H1 (cell line): ENCODE measurements around the gene NOL4L. TPM values are rescaled to one million over a fixed set of nuclear protein-coding genes. Genes with fewer than 3 reads are reported as not detected.

ENCODE experiments used
- CTCF ChIA-PET: fragments of 300-600 bp; sonication (Branson Sonifier 250); formaldehyde crosslinking; loops from one replicate; lab custom pipeline; 2021; ENCODE audit not compliant: partially characterized antibody; lab: Charles Lee
- POLR2A ChIA-PET: fragments of 300-600 bp; sonication (Branson Sonifier 250); formaldehyde crosslinking; loops from one replicate; lab custom pipeline; 2021; ENCODE audit warnings: inconsistent platforms; ENCODE audit not compliant: partially characterized antibody; lab: Charles Lee
- DNase-seq, 2 experiments: peaks; one replicate each; pipeline versions ENCODE4 v3.0.0 to v3.0.0-alpha.2; 2010 to 2022; ENCODE audit warnings: low spot score in 2 of 2, low read depth in 1 of 2, mixed read lengths in 1 of 2
- FAIRE-seq: peaks from 2 replicates; lab custom pipeline; 2011; peaks lifted over from hg19 to GRCh38; lab: Jason Lieb, UNC
- H2AFZ ChIP-seq: 2 replicates; pipeline ENCODE4 v1.8.1; 2012; ENCODE audit warnings: low read length, inconsistent platforms
- H2AK5ac ChIP-seq: 2 replicates; pipeline ENCODE4 v1.6.1; 2013; ENCODE audit warnings: low read depth, low read length
- H2BK120ac ChIP-seq: replicated peaks from 2 replicates; pipeline ENCODE3; 2013; ENCODE audit warnings: low read depth, low read length, inconsistent platforms
- H2BK12ac ChIP-seq: 2 replicates; pipeline ENCODE4 v1.6.1; 2013; ENCODE audit warnings: low read depth, low read length
- H2BK15ac ChIP-seq: 2 replicates; pipeline ENCODE4 v1.6.1; 2013; ENCODE audit warnings: low read length
- H2BK20ac ChIP-seq: 2 replicates; pipeline ENCODE4 v1.6.1; 2013; ENCODE audit warnings: low read length
- H2BK5ac ChIP-seq: 2 replicates; pipeline ENCODE4 v1.6.1; 2013; ENCODE audit warnings: low read depth, low read length
- H3K14ac ChIP-seq: 2 replicates; pipeline ENCODE4 v1.6.1; 2013; ENCODE audit warnings: inconsistent platforms; ENCODE audit not compliant: insufficient read length
- H3K18ac ChIP-seq: 2 replicates; pipeline ENCODE4 v1.6.1; 2013; ENCODE audit warnings: low read length; ENCODE audit errors: extremely low read depth
- H3K23ac ChIP-seq: 2 replicates; pipeline ENCODE4 v1.6.1; 2013; ENCODE audit warnings: inconsistent platforms; ENCODE audit not compliant: insufficient read length
- H3K23me2 ChIP-seq: 2 replicates; pipeline ENCODE4 v1.6.1; 2013; ENCODE audit warnings: low read depth, low read length
- H3K27ac ChIP-seq: 2 replicates; pipeline ENCODE4 v1.6.1; 2011; ENCODE audit warnings: low read depth, low read length, inconsistent platforms
- H3K27me3 ChIP-seq, 4 experiments: replicated peaks in 1 of 4; 1 replicate in 1 of 4; 2 replicates in 3 of 4; pipeline versions ENCODE4 v1.6.1 to v1.8.1; 2011 to 2013; ENCODE audit warnings: low read length in 3 of 4, mild to moderate bottlenecking in 3 of 4, inconsistent platforms in 2 of 4, mixed read lengths in 2 of 4, moderate library complexity in 1 of 4; ENCODE audit not compliant: control insufficient read depth in 3 of 4, insufficient read depth in 3 of 4; ENCODE audit errors: extremely low read depth in 1 of 4
- H3K36me3 ChIP-seq, 4 experiments: 2 replicates each; pipeline versions ENCODE4 v1.6.1 to v1.8.1; 2011 to 2013; ENCODE audit warnings: mild to moderate bottlenecking in 4 of 4, low read length in 3 of 4, moderate library complexity in 2 of 4, control low read depth in 1 of 4, inconsistent platforms in 1 of 4; ENCODE audit not compliant: insufficient read depth in 4 of 4, control insufficient read depth in 2 of 4
- H3K4ac ChIP-seq: replicated peaks from 2 replicates; pipeline ENCODE3; 2013; ENCODE audit warnings: low read length, low read depth, mixed read lengths, inconsistent platforms; ENCODE audit not compliant: insufficient read length
- H3K4me1 ChIP-seq, 4 experiments: replicated peaks in 1 of 4; 1 replicate in 1 of 4; 2 replicates in 3 of 4; pipeline versions ENCODE4 v1.6.1 to v1.8.1; 2011 to 2013; ENCODE audit warnings: low read length in 3 of 4, inconsistent platforms in 2 of 4, mixed read lengths in 1 of 4; ENCODE audit not compliant: insufficient read depth in 4 of 4, control insufficient read depth in 3 of 4
- H3K4me2 ChIP-seq, 2 experiments: 2 replicates each; pipeline versions ENCODE4 v1.6.1 to v1.8.1; 2011 to 2013; ENCODE audit warnings: low read depth in 2 of 2, low read length in 2 of 2, control low read depth in 1 of 2, inconsistent platforms in 1 of 2, mild to moderate bottlenecking in 1 of 2; ENCODE audit not compliant: insufficient read depth in 1 of 2
- H3K4me3 ChIP-seq, 4 experiments: fragments of 200-600, 300-600 bp in 1 of 4; sonication (generic), shearing (Covaris generic), sonication (Bioruptor Twin) in 1 of 4; 2 replicates each; pipeline versions ENCODE4 v1.5.1 to v1.8.1; 2011 to 2016; ENCODE audit warnings: low read length in 4 of 4, low read depth in 3 of 4, control low read depth in 2 of 4, inconsistent platforms in 2 of 4, mild to moderate bottlenecking in 2 of 4, mixed read lengths in 1 of 4, moderate library complexity in 1 of 4; ENCODE audit not compliant: insufficient read depth in 2 of 4; ENCODE audit errors: extremely low read depth in 1 of 4
- H3K56ac ChIP-seq: replicated peaks from 2 replicates; pipeline ENCODE3; 2013; ENCODE audit warnings: low read depth, mild to moderate bottlenecking, mixed read lengths, low read length, inconsistent platforms; ENCODE audit not compliant: insufficient read length
- H3K79me1 ChIP-seq: 2 replicates; pipeline ENCODE4 v1.6.1; 2013; ENCODE audit warnings: low read depth, low read length, control low read depth
- H3K79me2 ChIP-seq, 2 experiments: 2 replicates each; pipeline versions ENCODE4 v1.6.1 to v1.8.1; 2012 to 2013; ENCODE audit warnings: low read length in 2 of 2, mild to moderate bottlenecking in 2 of 2, inconsistent platforms in 1 of 2; ENCODE audit not compliant: insufficient read depth in 2 of 2, control insufficient read depth in 1 of 2
- H3K9ac ChIP-seq, 4 experiments: replicated peaks in 1 of 4; 1 replicate in 1 of 4; 2 replicates in 3 of 4; pipeline versions ENCODE4 v1.6.1 to v1.8.1; 2011 to 2013; ENCODE audit warnings: low read depth in 3 of 4, low read length in 3 of 4, control low read depth in 2 of 4, mild to moderate bottlenecking in 2 of 4, moderate library complexity in 2 of 4, inconsistent platforms in 1 of 4; ENCODE audit errors: extremely low read depth in 1 of 4
- H3K9me3 ChIP-seq, 2 experiments: 2 replicates each; pipeline versions ENCODE4 v1.6.1 to v1.8.1; 2012 to 2013; ENCODE audit warnings: mild to moderate bottlenecking in 2 of 2, moderate library complexity in 2 of 2, control low read depth in 1 of 2, inconsistent platforms in 1 of 2, low read depth in 1 of 2, low read length in 1 of 2, mixed read lengths in 1 of 2; ENCODE audit not compliant: insufficient read depth in 2 of 2
- H4K20me1 ChIP-seq, 2 experiments: replicated peaks in 1 of 2; 2 replicates each; pipeline versions ENCODE3 to v1.8.1; 2011 to 2013; ENCODE audit warnings: inconsistent platforms in 2 of 2, low read length in 2 of 2, mild to moderate bottlenecking in 1 of 2; ENCODE audit not compliant: insufficient read depth in 2 of 2, control insufficient read depth in 1 of 2
- H4K5ac ChIP-seq: 2 replicates; pipeline ENCODE4 v1.6.1; 2013; ENCODE audit warnings: low read length, low read depth, mixed read lengths, inconsistent platforms; ENCODE audit not compliant: insufficient read length
- H4K8ac ChIP-seq: 2 replicates; pipeline ENCODE4 v1.8.0; 2013; ENCODE audit warnings: mild to moderate bottlenecking, moderate library complexity, low read length, inconsistent platforms; ENCODE audit not compliant: insufficient read depth; ENCODE audit errors: extremely low read depth
- H4K91ac ChIP-seq: replicated peaks from 2 replicates; pipeline ENCODE3; 2013; ENCODE audit warnings: low read length, mixed read lengths, inconsistent platforms; ENCODE audit not compliant: insufficient read length
- ATF3 ChIP-seq: IDR thresholded peaks from 2 replicates; pipeline ENCODE4 v1.6.1; 2011; ENCODE audit warnings: low read depth, mild to moderate bottlenecking, low read length; ENCODE audit not compliant: insufficient read depth
- BCL11A ChIP-seq, 2 experiments: IDR thresholded peaks; one replicate each; pipeline ENCODE4 v1.6.1; 2011; ENCODE audit warnings: low read depth in 2 of 2, low read length in 2 of 2, mild to moderate bottlenecking in 2 of 2
- CBX8 ChIP-seq: fragments of 300-800, 300-1000 bp; sonication (generic); IDR thresholded peaks from 2 replicates; pipeline ENCODE4 v1.7.1; 2016; ENCODE audit warnings: low read depth, low read length, borderline replicate concordance
- EP300 ChIP-seq, 2 experiments: IDR thresholded peaks; 1 replicate in 1 of 2; 2 replicates in 1 of 2; pipeline ENCODE4 v1.6.1; 2011 to 2012; ENCODE audit warnings: low read depth in 2 of 2, low read length in 2 of 2, mild to moderate bottlenecking in 2 of 2, borderline replicate concordance in 1 of 2, inconsistent platforms in 1 of 2, moderate library complexity in 1 of 2
- SP2 ChIP-seq: IDR thresholded peaks from 2 replicates; pipeline ENCODE4 v1.6.1; 2012; ENCODE audit warnings: mild to moderate bottlenecking, low read length, inconsistent platforms
- TAF7 ChIP-seq: optimal IDR thresholded peaks from 2 replicates; pipeline ENCODE3; 2011; ENCODE audit warnings: low read depth, mild to moderate bottlenecking, inconsistent platforms, low read length, moderate library complexity, borderline replicate concordance
- WGBS, 2 experiments: shearing (Covaris generic) in 1 of 2; methylation state at CpG; one replicate each; pipeline versions ENCODE4 v1.1.6 to v1.1.7; 2013 to 2015; ENCODE audit warnings: low lambda C conversion rate in 2 of 2, mixed read lengths in 2 of 2, inconsistent platforms in 1 of 2, low coverage in 1 of 2, missing lambda C conversion rate in 1 of 2; ENCODE audit not compliant: insufficient replicate concordance in 2 of 2, insufficient coverage in 1 of 2, insufficient read length in 1 of 2; ENCODE audit errors: extremely low coverage in 1 of 2, missing lambda C conversion rate in 1 of 2; 5-methylcytosine and 5-hydroxymethylcytosine counted together
- polyA plus RNA-seq, 7 experiments: library from polyadenylated mRNA; depleted of rRNA in 3 of 7; stranded (reverse) in 5 of 7; unstranded in 2 of 7; fragments of >200 nt in 5 of 7; fragments of 200-250 nt in 2 of 7; gene quantifications; 1 replicate in 5 of 7; 2 replicates in 1 of 7; 4 replicates in 1 of 7; pipeline versions ENCODE4 v1.2.1 to v1.2.3, GENCODE V29; 2011 to 2013; ENCODE audit warnings: missing spikeins in 2 of 7, mixed read lengths in 2 of 7
- total RNA-seq: library from RNA; stranded (reverse); fragmentation: NEBNext Ultra II Directional; extraction: Animal tissue kit (Norgen Biotek cat#: 25700); gene quantifications from 2 replicates; pipeline ENCODE4 v1.2.1, GENCODE V29; 2021

Gene NOL4L
- total and polyA plus RNA-seq, 2 of the 8 experiments (the other 6 are each of a cell fraction or from before 2014, with no cell fraction given) = 15.3 to 23.7 TPM

GRCh38 chr20:32434434-32434833 is 150.7 kb downstream of the NOL4L start:
- Histone ChIP-seq H4K20me1 (peaks cover 2 to 5% of the 10 kb centered on the region in 2 experiments), H3K9me3 (no peaks in the 10 kb centered on the region), H2BK12ac (no peak overlapping the region), H3K4me1 (no peaks in the 10 kb centered on the region), H4K8ac (no peak overlapping the region; the same call in 1 of the 2 replicates), H4K91ac (no peak overlapping the region), H3K27me3 (no peaks in the 10 kb centered on the region), H3K4ac (no peak overlapping the region), H3K14ac (no peak overlapping the region), H2BK5ac (no peak overlapping the region), H3K79me2 (no peaks in the 10 kb centered on the region), H3K4me3 (no peak overlapping the region), H3K36me3 (peaks cover 3 to 40% (median 20%) of the 10 kb centered on the region in 4 experiments; a peak in 6 of 8 replicates), H3K9ac (no peak overlapping the region), H4K5ac (no peak overlapping the region), H3K4me2 (no peak overlapping the region), H3K27ac (no peak overlapping the region), H2BK120ac (no peak overlapping the region), H2AK5ac (no peak overlapping the region), H3K18ac (no peak overlapping the region), H3K79me1 (no peaks in the 10 kb centered on the region; the same call in 1 of the 2 replicates), H3K23me2 (no peaks in the 10 kb centered on the region), H2BK20ac (no peak overlapping the region), H2AFZ (no peak overlapping the region), H2BK15ac (no peak overlapping the region), H3K56ac (no peak overlapping the region), H3K23ac (no peak overlapping the region)
- no peak for DNase-seq
- CTCF ChIA-PET = interaction anchor here (0.7 kb wide), 1 partner anchor 219 kb away, joined by 3 read pairs; no protein-coding TSS in a partner anchor
- WGBS, 2 experiments = 90% methylated on average over 16 of the region's 19 CpGs; no CpG with 5 or more reads in 1 of the 2 experiments
- FAIRE-seq = no peak
- POLR2A ChIA-PET = no interaction called here
- TF ChIP-seq TAF7 = no peak
- no peak for TF ChIP-seq SP2
- no peak for TF ChIP-seq CBX8
- no peak for TF ChIP-seq BCL11A (IDR thresholded peaks at IDR 0.05; ENCODE audit: low read depth in 2 of 2, low read length in 2 of 2)
- no peak for TF ChIP-seq EP300 (IDR thresholded peaks at IDR 0.05; ENCODE audit: borderline replicate concordance in 1 of 2, low read depth in 2 of 2, low read length in 2 of 2)
- TF ChIP-seq ATF3 = no peak
